ENCODE measurements around the gene STXBP5.

Gene STXBP5

GRCh38 chr6:147287869-147288271 lies 83.7 kb downstream of the STXBP5 start:
- TF ChIP-seq EZH2phosphoT487 (IDR thresholded peaks at IDR 0.05; ENCODE audit: low read length) (no peak), CTCF (IDR thresholded peaks at IDR 0.05; ENCODE audit: low read length) (no peak), EZH2 (optimal IDR thresholded peaks at IDR 0.05; ENCODE audit: low read depth, low read length) (no peak)
- Histone ChIP-seq H3K36me3 (replicated peaks; ENCODE audit: insufficient read depth, low read length) (no peaks in the 10 kb centered on the region), H3K9ac (ENCODE audit: low read length) (no peak overlapping the region), H3K4me1 (ENCODE audit: low read length) (no peaks in the 10 kb centered on the region), H3K9me2 (replicated peaks; ENCODE audit: insufficient read depth, low read length) (no peaks in the 10 kb centered on the region), H3K4me2 (ENCODE audit: low read depth, low read length) (no peak overlapping the region), H3K4me3 (ENCODE audit: low read length) (no peak overlapping the region), H3K79me2 (ENCODE audit: low read length) (no peaks in the 10 kb centered on the region), H4K20me1 (ENCODE audit: insufficient read depth, low read length) (no peaks in the 10 kb centered on the region), H3K9me3 (replicated peaks; ENCODE audit: insufficient read depth, low read length) (no peaks in the 10 kb centered on the region), H3F3A (ENCODE audit: insufficient read depth, low read length) (no peaks in the 10 kb centered on the region), H3K27ac (ENCODE audit: low read length) (no peak overlapping the region), H2AFZ (ENCODE audit: low read length) (no peak overlapping the region), H3K27me3 (replicated peaks; ENCODE audit: insufficient read depth, low read length) (no peaks in the 10 kb centered on the region)
- no peak for DNase-seq

- no peaks in the 10 kb centered on the region for H3F3A ChIP-seq (ENCODE audit: insufficient read depth, low read length)
- TF ChIP-seq CTCF (IDR thresholded peaks at IDR 0.05; ENCODE audit: low read length) (no peak), EZH2 (optimal IDR thresholded peaks at IDR 0.05; ENCODE audit: low read depth, low read length) (no peak)
- H3K9me3 ChIP-seq (replicated peaks; ENCODE audit: insufficient read depth, low read length) = no peaks in the 10 kb centered on the region
- H3K4me3 ChIP-seq (ENCODE audit: low read length) = no peak overlapping the region
- H3K4me2 ChIP-seq (ENCODE audit: low read depth, low read length) = no peak overlapping the region
- no peaks in the 10 kb centered on the region for H3K79me2 ChIP-seq (ENCODE audit: low read length)
- H2AFZ ChIP-seq (ENCODE audit: low read length) = no peak overlapping the region
- no peaks in the 10 kb centered on the region for H4K20me1 ChIP-seq (ENCODE audit: insufficient read depth, low read length)
- H3K27me3 ChIP-seq (replicated peaks; ENCODE audit: insufficient read depth, low read length) = no peaks in the 10 kb centered on the region
- no peak for DNase-seq
- H3K36me3 ChIP-seq (replicated peaks; ENCODE audit: insufficient read depth, low read length) = no peaks in the 10 kb centered on the region
- H3K27ac ChIP-seq (ENCODE audit: low read length) = no peak overlapping the region
- H3K9ac ChIP-seq (ENCODE audit: low read length) = no peak overlapping the region
- H3K4me1 ChIP-seq (ENCODE audit: low read length) = no peaks in the 10 kb centered on the region
- H3K9me2 ChIP-seq (replicated peaks; ENCODE audit: insufficient read depth, low read length) = no peaks in the 10 kb centered on the region
Measured at GRCh38 chr6:147297124-147297523, 92.9 kb downstream of the STXBP5 start.

- Histone ChIP-seq H3K4me2 (ENCODE audit: low read depth, low read length) (no peak overlapping the region), H2AFZ (ENCODE audit: low read length) (no peak overlapping the region), H3K9me2 (replicated peaks; ENCODE audit: insufficient read depth, low read length) (no peaks in the 10 kb centered on the region), H3K36me3 (replicated peaks; ENCODE audit: insufficient read depth, low read length) (no peaks in the 10 kb centered on the region), H4K20me1 (ENCODE audit: insufficient read depth, low read length) (no peaks in the 10 kb centered on the region), H3F3A (ENCODE audit: insufficient read depth, low read length) (no peaks in the 10 kb centered on the region), H3K9ac (ENCODE audit: low read length) (no peak overlapping the region), H3K4me3 (ENCODE audit: low read length) (no peak overlapping the region), H3K79me2 (ENCODE audit: low read length) (no peaks in the 10 kb centered on the region), H3K27me3 (replicated peaks; ENCODE audit: insufficient read depth, low read length) (no peaks in the 10 kb centered on the region), H3K9me3 (replicated peaks; ENCODE audit: insufficient read depth, low read length) (no peaks in the 10 kb centered on the region), H3K27ac (ENCODE audit: low read length) (no peak overlapping the region), H3K4me1 (ENCODE audit: low read length) (no peaks in the 10 kb centered on the region)
- DNase-seq = no peak
- TF ChIP-seq EZH2 (optimal IDR thresholded peaks at IDR 0.05; ENCODE audit: low read depth, low read length) (no peak), CTCF (IDR thresholded peaks at IDR 0.05; ENCODE audit: low read length) (no peak), EZH2phosphoT487 (IDR thresholded peaks at IDR 0.05; ENCODE audit: low read length) (no peak)
Measured at GRCh38 chr6:147297663-147298316, 93.6 kb downstream of the STXBP5 start.

All from MM.1S (cell line).